Skeletal muscle cell (primary cell): ENCODE data around the gene RAET1G.
"Not testable (repeated sequence)": the region's sequence is repeated elsewhere in the genome, so short reads cannot be mapped to it uniquely, and the experiment has no call there.

Experiments used
- DNase-seq: peaks from one replicate; pipeline ENCODE4 v3.0.0-alpha.2; 2010; ENCODE audit warnings: low read depth
- H3K4me3 ChIP-seq: 2 replicates; pipeline ENCODE4 v1.5.1; 2011; ENCODE audit warnings: low read depth, mild to moderate bottlenecking, control low read depth, low read length, moderate library complexity

Gene RAET1G

DNA sequence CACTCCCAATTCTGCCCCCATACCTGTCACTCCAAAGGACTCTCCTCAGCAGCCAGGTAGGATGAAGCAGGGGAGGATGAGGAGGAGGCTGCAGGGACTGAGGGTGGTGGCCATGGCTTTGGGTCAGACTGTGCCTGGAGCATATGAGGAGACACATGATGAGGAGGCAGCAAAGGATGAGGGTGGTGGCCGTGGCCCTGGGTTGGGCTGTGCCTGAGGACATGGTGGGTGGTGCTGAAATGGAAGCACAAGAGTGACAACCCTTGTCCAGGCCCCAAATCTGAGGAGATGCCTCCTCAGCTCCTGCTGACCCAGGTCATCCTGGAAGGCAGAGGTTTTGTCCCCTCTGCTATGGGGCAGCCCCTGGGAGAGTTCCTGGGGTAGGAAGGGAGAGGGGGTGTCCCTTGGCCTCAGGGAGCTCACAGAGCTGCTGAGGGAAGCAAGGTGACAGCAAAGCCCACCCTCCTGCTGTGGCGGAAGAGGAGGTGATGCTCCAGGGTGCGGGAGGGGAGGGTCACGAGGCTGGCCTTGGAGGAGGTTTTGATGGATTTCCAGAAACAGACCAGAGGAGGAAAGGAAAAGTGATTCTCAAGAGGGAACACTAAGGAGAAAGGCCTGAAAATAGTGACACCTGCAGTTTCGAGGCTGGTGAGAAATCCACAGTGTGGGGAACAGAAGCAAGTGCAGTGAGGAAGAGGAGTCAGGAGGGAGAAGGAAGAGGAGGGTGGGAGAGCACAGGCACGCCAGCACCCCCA is 4.6 kb downstream of the RAET1G start:
- DNase-seq: no peak
- no peak overlapping the region for H3K4me3 ChIP-seq

- no peak for DNase-seq
- no peak overlapping the region for H3K4me3 ChIP-seq
These were observed 5.2 kb downstream of the RAET1G start for GRCh38 chr6:149917679-149918078.

DNA sequence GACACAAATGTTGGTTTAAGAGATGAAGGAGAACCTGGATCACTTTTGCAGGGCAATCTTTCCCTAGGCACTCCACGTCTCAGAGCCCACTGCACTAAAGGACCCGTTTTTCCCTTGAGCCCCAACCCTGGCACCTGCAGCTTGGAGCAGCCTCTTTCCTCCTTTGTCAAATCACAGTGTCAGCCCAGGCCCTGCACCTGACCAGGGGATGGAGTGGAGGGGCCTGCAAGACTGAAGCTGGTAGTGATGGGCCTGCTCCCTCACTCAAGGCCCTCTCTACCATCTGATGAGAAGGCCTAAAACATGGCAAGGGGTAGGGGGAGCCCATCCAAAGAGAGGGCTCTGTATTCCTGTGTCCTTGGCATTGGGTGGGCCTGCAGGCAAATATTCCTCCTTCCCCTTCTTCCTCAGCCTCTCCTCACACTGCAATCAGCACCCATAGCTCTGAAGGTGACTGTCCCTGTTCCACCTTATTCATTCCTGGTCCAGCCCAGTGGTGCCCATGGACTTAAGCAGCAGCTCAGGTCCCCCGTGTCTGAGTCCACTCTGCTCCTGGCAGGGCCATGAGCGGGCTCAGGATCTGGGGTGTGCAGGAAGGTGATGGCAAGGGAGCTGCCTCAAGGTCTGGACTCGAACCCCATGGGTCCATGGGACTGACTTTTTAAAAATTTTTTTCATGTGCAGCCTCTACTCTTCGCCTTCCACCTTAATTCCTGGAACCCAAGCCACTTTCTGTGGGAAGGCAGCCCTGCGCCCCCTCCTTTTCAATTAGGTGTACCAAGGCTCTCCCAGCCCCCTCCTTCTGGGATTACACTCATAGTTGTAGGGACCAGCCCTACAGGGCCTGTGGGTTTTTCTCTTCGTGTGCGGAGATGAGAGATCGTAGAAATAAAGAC is 6.7 kb downstream of the RAET1G start:
- H3K4me3 ChIP-seq: no peak overlapping the region
- no peak for DNase-seq

- DNase-seq: no peak
- H3K4me3 ChIP-seq: no peak overlapping the region
These were observed 9.2 kb downstream of the RAET1G start for GRCh38 chr6:149913540-149914240.

- no peak overlapping the region for H3K4me3 ChIP-seq
- no peak for DNase-seq
These were observed 9.8 kb downstream of the RAET1G start for GRCh38 chr6:149913085-149913484.

DNA sequence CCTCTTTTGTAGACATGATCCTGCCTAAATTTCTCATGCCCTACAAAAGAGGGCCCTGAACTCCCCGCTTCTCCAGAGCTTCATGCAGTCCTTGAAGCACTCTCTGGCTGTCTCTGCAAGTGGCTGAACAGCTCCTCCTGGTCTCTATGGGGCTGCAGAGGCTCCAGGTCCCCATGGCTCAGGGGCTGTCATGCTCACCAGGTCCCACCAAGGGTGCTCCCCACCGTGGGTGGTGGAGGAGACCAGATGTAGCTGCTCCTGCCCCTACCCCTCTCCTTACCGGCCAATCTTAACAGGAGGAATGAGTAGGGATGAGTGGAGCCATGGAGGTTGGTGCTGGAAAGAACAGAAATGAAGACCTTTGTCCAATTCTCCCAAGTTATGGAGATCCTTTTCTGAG is 10.2 kb downstream of the RAET1G start:
- DNase-seq, H3K4me3 ChIP-seq: not testable (repeated sequence)

DNA sequence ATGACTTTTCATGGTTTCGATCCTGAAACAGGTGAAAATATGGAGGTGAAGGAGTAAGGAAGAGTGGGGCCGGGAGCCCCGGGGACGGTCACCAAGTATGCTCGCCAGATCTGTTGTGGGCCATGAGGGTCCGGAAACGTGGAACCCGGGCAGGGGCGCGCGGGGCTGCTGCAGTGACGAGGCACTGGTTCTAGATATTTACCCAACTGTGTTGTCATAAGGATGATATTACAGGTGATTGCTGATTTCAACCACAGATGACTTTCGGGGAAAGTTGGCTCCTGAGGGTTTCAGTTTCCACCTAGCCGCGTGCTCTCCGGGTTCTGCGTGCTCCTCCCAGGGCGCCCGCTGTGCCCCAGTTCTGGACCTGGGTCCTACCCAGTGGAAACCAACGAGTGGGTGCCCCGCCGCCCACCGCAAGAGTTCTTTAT is 12.2 kb downstream of the RAET1G start:
- DNase-seq: no peak
- H3K4me3 ChIP-seq: no peak overlapping the region

DNA sequence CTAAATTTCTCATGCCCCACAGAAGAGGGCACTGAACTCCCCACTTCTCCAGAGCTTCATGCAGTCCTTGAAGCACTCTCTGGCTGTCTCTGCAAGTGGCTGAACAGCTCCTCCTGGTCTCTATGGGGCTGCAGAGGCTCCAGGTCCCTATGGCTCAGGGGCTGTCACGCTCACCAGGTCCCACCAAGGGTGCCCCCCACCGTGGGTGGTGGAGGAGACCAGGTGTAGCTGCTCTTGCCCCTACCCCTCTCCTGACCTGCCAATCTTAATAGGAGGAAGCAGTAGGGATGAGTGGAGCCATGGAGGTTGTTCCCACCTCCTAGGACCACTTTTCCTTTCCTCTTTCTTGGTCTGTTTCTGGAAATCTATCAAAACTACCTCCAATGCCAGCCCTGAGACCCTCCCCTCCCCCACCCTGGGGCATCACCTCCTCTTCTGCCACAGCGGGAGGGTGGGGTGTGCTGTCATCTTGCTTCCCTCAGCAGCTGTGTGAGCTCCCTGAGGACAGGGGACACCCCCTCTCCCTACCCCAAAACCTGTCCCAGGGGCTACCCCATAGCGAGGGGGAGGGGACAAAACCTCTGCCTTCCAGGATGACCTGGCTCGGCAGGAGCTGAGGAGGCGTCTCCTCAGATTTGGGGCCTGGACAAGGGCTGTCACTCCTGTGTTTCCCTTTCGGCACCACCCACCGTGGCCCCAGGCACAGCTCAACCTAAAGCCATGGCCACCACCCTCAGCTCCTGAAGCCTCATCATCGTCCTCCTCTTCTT is 13.0 kb downstream of the RAET1G start:
- DNase-seq: no peak
- no peak overlapping the region for H3K4me3 ChIP-seq

DNA sequence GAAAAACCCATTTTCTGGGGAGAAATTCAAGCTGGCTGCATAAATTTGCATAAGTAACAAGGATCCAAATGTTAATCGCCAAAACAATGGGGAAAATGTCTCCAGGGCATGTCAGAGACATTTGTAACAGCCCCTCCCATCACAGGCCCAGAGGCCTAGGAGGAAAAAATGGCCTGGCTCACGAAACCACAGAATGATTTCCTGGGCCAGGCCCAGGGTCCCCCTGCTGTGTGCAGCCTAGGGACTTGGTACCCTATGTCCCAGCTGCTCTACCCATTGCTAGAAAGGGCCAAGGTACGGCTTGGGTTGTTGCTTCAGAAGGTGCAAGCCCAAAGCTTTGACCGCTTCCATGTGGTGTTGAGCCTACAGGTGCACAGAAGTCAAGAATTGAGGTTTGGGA is 14.4 kb downstream of the RAET1G start:
- not testable (repeated sequence) for H3K4me3 ChIP-seq, DNase-seq

- no peak overlapping the region for H3K4me3 ChIP-seq
- DNase-seq: no peak
These were observed 15.6 kb downstream of the RAET1G start for GRCh38 chr6:149907317-149907716.

DNA sequence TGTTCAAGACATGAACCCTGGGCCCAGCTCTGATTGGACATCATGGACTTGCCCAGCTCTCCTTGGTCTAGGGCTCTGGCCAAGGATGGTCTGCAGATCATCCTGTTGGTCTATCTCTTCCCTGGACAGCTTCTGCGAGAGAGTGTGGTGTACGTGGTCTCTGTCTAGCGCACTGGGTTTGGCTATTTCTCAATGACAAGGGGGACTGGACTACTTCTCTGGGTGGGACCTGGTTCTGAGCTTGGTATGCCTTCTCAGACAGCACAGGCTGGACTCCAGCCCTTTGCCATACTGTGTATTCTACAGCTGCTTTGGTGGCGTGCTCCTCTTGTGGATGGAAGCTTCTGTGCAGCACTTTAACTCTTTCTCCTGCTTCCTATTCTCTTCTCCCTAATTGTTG is 16.5 kb downstream of the RAET1G start:
- DNase-seq: no peak
- H3K4me3 ChIP-seq: no peak overlapping the region

DNA sequence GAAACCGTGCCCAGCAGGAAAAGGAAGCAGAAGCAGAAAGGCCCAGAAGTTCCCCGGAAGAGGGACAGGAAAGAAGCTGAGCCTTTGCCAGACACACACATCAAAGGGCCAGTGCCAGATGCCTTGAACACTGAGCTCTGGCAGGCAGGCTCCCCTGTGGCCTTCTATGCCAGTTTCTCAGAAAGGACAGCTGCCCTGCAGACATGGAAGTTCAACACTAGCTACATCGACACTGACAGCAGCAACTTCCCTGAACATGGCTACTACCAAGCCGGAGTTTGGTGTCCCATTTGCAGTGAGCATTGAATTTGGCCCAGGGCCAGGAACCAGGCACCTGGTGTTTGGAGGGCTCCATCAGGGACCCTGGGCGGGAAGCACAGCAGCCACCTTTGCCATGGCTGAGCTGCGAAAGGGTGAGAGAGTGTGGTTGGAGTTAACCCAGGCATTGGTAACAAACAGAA is 17.0 kb downstream of the RAET1G start:
- H3K4me3 ChIP-seq: no peak overlapping the region
- no peak for DNase-seq

GRCh38 chr6:149905371-149905910 is 17.5 kb downstream of the RAET1G start:
- no peak for DNase-seq
- no peak overlapping the region for H3K4me3 ChIP-seq

- DNase-seq: no peak
- no peak overlapping the region for H3K4me3 ChIP-seq
These were observed 18.1 kb downstream of the RAET1G start for GRCh38 chr6:149904661-149905370.

GRCh38 chr6:149903938-149904611 is 18.8 kb downstream of the RAET1G start:
- no peak for DNase-seq
- H3K4me3 ChIP-seq: no peak overlapping the region

DNA sequence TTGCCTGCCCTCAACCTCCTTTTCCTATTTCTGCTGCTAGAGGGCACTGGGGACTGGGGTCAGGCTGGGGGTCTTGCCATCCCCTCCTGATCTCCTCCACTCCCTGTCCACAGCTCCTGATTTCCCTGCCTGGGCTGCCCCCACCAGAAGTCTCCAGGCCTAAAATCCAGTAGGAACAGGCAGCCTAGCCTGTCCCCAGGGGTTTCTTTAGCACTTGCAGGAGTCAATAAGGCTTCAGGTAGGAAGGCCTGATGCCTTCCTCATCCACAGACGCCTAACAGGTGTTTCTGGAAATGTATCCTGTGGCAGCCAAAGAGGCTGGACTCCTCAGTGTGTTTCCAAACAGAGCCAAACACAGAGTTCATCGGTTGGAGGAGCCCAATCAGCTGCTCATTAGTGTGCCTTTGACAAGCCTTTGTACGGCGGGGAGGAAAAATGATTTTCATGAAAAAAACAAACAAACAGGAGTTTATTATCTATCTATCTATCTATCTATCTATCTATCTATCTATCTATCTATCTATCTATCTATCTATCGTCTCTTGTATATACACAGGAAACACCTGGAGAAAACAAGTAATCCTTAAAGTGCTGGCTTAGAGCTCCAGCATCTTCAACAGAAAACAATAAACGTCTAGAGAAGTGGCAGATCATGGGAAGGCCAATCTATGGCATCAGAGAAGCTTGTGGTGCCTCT is 21.3 kb downstream of the RAET1G start:
- DNase-seq: no peak

More for the DNA sequence above, 21.3 kb downstream of the RAET1G start:
- H3K4me3 ChIP-seq: no peak overlapping the region
